ENCODE data around the gene ERCC2. TPM values are rescaled to one million over a fixed set of nuclear protein-coding genes. Genes with fewer than 3 reads are reported as not detected.

ERCC2 gene
- total RNA-seq, 4 donors from 2014 or later = 1.8 to 16.6 (median 10.5) TPM

DNA sequence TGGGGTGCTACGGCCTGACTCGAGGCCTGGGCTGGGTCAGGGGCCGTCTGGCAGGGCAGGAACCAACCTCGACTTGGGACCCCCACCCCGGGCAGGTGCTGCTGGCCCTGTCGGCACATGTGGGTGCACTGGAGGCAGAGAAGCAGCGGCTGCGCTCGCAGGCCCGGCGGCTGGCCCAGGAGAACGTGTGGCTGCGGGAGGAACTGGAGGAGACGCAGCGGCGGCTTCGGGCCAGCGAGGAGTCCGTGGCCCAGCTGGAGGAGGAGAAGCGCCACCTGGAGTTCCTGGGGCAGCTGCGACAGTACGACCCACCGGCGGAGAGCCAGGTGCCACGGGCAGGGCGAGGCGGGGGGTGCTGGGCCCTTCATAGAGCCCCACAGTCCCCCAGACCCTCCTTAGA, 23.9 kb downstream of the ERCC2 start:
- no peaks in the 10 kb centered on the region for H3K9me3 ChIP-seq
- no peak overlapping the region for H3K27ac ChIP-seq
- no peaks in the 10 kb centered on the region for H3K36me3 ChIP-seq
- intact Hi-C loops (cut with DNase I; ENCODE audit: low total_unique reads) = no loop called here
- no peaks in the 10 kb centered on the region for H3K4me1 ChIP-seq
- DNase-seq = no peak
- H3K27me3 ChIP-seq = peaks cover 0 to 16% of the 10 kb centered on the region in 2 donors
- TF ChIP-seq CTCF (IDR thresholded peaks at IDR 0.05) = no peak
- TF ChIP-seq POLR2A (IDR thresholded peaks at IDR 0.05) = no peak
- H3K4me3 ChIP-seq = no peak overlapping the region

- DNase-seq = no peak
- Histone ChIP-seq H3K4me1 (peaks cover 0 to 3% of the 10 kb centered on the region in 2 donors), H3K9me3 (no peaks in the 10 kb centered on the region), H3K27me3 (peaks cover 3 to 23% of the 10 kb centered on the region in 2 donors), H3K4me3 (no peak overlapping the region), H3K27ac (no peak overlapping the region), H3K36me3 (no peaks in the 10 kb centered on the region)
- intact Hi-C loops (cut with DNase I; ENCODE audit: low total_unique reads) = no loop called here
- no peak for TF ChIP-seq POLR2A (IDR thresholded peaks at IDR 0.05)
- TF ChIP-seq CTCF (IDR thresholded peaks at IDR 0.05) = no peak
Observed at GRCh38 chr19:45345506-45345860, 24.9 kb downstream of the ERCC2 start.

DNA sequence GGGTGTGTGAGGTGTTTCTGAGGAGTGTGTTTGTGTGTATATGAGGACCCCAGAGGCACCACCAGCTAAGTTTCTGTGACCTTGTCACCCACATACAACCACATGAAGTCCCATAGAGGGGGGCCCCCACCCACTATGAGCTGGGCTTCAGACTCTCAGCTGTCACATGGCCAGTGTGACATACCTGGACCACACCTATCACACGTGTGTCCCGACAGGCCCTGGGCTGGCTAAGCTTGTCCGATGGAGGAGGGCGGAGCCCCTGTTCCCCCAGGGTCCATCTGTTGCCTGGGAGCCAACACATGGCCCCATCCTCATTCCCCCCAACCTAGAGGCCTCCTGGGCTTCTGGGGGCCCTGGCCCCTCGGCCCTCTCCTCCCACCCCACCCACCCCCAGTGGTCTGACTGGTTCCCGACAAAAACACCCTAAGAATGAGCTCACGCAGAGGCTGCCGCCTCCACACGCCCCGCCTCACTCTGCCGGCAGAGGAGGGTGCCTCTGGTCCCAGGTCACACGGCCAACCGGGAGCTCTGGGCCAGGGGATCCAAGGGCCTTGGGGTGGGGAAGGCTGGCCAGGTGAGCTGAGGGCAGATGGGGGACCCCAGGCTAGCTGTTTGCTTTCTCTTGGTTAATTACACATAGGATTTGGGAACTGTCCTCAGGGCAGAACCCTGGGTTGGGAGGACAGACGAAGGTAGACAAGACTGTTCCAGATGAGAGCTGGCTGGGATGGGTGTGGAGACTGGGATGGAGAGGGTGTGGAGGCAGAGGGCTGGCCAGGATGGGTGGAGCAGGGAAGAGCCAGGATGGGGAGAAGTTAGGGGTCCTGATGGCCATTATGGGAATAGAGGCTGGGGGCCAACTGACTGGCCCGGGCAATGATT, 25.5 kb downstream of the ERCC2 start:
- DNase-seq = no peak
- Histone ChIP-seq H3K4me1 (peaks cover 0 to 4% of the 10 kb centered on the region in 2 donors), H3K27ac (no peak overlapping the region), H3K36me3 (no peaks in the 10 kb centered on the region), H3K4me3 (no peak overlapping the region), H3K27me3 (peaks cover 3 to 28% of the 10 kb centered on the region in 2 donors), H3K9me3 (no peaks in the 10 kb centered on the region)
- TF ChIP-seq POLR2A (IDR thresholded peaks at IDR 0.05) = no peak
- TF ChIP-seq CTCF (IDR thresholded peaks at IDR 0.05) = no peak
- intact Hi-C loops (cut with DNase I; ENCODE audit: low total_unique reads) = no loop called here

DNA sequence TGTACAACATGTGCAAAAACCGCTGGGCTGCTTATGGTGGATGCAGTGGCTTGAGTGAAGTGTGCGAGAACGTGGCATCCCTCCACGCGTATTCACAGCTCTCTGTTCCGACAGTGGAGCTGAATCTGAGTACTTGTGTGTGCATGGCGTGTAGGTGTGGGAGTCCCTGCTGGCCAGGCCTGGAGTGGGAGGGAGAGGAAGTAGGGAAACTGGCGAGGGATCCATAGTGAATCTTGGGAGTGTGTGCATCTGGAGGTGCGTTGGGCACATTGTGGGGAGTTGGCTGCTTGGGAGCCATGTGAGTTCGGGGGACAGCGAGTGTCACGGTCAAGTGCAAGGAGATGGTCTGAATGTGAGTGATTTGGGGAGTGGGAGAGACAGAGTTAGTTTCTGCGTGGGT, 27.5 kb downstream of the ERCC2 start:
- Histone ChIP-seq H3K9me3 (no peaks in the 10 kb centered on the region), H3K4me1 (peaks cover 0 to 4% of the 10 kb centered on the region in 2 donors), H3K27ac (no peak overlapping the region), H3K36me3 (no peaks in the 10 kb centered on the region), H3K27me3 (peaks cover 3 to 35% of the 10 kb centered on the region in 2 donors), H3K4me3 (no peak overlapping the region)
- intact Hi-C loops (cut with DNase I; ENCODE audit: low total_unique reads) = no loop called here
- no peak for DNase-seq
- no peak for TF ChIP-seq POLR2A (IDR thresholded peaks at IDR 0.05)

DNA sequence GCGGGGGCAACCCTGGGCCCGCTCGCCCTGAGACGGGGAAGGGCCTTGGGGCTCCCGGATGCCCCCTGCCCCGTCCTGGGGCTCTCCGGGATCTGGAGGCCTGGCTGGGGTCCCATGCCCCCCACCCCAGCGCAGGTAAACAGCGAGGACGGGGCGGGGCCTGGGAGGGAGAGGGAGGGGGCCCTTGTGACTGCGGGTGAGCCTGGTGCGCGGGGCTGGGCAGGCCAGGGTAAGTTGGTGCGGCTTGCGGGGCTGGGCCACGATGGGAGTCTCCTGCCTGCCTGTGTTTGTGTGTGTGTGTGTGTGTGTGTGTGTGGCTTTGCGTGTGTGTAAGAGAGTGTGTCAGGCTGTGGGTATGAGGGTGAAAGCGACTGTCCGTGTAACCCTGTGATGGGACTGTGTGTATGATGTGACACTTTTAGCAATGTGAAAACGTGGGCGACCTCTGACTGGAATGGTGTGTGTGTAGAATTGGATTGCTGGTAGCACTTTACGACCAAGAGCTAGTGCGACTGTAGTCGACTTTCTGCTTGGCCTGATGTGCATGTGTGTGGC, 29.4 kb downstream of the ERCC2 start:
- Histone ChIP-seq H3K4me3 (no peak overlapping the region), H3K4me1 (peaks cover 0 to 4% of the 10 kb centered on the region in 2 donors), H3K27ac (no peak overlapping the region), H3K9me3 (no peaks in the 10 kb centered on the region), H3K27me3 (peaks cover 3 to 23% of the 10 kb centered on the region in 2 donors), H3K36me3 (no peaks in the 10 kb centered on the region)
- TF ChIP-seq CTCF (IDR thresholded peaks at IDR 0.05) = no peak
- no peak for TF ChIP-seq POLR2A (IDR thresholded peaks at IDR 0.05)
- intact Hi-C loops (cut with DNase I; ENCODE audit: low total_unique reads) = no loop called here
- no peak for DNase-seq
